Right renal pelvis (tissue), 4 donors: Measurements from ENCODE around the gene POMP. TPM values are rescaled to one million over a fixed set of nuclear protein-coding genes. Genes with fewer than 3 reads are reported as not detected.
"Not testable (repeated sequence)": the region's sequence is repeated elsewhere in the genome, so short reads cannot be mapped to it uniquely, and the experiment has no call there.

Source experiments
- DNase-seq, 4 donors: peaks; one replicate each; pipeline ENCODE4 v3.0.0-alpha.2; 2013; ENCODE audit warnings: low read depth in 4 of 4, low spot score in 3 of 4, missing footprints in 1 of 4
- polyA plus RNA-seq, 4 donors: library from polyadenylated mRNA; unstranded; fragments of 120-200 nt; gene quantifications; one replicate each; pipeline ENCODE4 v1.2.1, GENCODE V29; 2013; ENCODE audit not compliant: insufficient read length in 4 of 4

Gene POMP
- polyA plus RNA-seq, 4 donors, result 96.9 to 104 (median 101) TPM

DNA sequence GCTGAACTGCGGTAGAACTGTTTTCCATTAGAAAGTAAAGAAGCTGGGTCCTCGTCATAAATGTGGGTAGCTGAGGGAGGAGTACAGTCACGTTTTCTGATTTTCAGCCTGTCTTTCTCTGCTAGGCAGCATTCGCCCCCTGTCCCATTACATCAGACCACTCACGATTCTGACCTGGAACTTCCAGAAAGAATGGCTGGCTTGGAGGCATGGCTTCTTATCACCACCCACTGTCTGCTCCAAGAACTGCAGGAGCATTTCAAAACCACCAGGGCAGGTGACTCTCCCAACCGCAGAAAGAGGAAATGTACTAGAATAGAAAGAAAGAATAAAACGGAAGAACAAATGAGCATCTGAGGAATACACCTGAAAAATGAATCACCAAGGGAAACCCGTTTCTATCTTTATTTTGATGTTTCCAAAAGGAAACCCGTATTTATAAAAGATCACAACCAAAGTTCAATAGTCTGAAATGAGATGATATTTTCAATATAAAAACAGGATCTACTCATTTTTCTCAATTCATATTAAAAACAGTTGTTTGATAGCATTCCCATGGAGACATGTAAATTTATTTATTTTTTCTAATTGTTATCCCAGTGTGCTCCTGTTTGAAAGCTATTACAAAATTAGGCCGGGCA, 22.1 kb upstream of the POMP start:
- DNase-seq, result no peak

DNA sequence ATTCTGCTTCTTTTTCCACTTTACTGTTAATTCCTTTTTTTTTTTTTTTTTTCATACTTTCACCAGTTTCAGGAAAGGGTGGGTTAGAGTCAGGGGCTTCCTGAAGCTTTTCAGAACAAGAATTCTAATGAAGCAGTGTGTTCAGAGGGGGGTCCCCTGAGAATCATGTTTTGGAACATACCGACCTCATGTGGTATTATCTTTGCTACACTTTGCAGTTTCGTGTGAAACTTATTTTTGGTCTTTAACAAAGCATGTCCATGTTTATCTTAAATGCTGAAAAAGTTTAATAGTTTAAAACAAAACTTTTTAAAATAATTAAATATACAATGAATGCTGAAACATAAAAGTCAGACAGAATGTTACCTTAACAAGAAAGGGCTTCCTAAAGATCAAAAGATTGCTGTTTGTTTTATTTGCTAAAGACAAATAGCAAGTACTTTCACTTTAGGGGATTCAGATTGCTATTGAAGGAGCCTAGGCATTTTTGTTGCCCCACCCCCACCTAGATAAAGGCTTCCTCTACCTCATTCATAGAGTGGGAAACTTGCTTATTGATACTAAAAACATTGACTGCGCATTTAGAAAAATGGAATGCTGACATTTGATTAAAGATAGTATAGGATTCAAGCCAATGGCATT, 21.1 kb upstream of the POMP start:
- no peak for DNase-seq

DNA sequence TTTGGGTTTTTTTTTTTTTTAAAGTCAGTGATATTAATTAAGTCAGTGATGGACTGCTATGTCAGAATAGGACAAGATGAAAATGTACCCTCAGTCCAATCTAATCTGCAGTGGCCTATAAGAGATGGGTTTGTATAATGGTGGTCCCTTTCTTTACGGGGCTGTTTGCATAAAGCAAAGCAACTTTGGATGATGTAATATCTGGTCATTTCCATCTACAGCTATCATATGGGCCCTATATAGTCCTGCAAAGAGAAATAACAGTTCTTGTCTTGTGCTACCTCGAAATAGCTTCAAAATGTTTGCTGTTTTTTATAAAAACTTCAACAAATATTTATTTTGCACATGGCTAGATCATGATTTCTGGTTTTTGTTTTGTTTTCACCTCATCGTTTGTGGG, 20.2 kb upstream of the POMP start:
- no peak for DNase-seq

DNA sequence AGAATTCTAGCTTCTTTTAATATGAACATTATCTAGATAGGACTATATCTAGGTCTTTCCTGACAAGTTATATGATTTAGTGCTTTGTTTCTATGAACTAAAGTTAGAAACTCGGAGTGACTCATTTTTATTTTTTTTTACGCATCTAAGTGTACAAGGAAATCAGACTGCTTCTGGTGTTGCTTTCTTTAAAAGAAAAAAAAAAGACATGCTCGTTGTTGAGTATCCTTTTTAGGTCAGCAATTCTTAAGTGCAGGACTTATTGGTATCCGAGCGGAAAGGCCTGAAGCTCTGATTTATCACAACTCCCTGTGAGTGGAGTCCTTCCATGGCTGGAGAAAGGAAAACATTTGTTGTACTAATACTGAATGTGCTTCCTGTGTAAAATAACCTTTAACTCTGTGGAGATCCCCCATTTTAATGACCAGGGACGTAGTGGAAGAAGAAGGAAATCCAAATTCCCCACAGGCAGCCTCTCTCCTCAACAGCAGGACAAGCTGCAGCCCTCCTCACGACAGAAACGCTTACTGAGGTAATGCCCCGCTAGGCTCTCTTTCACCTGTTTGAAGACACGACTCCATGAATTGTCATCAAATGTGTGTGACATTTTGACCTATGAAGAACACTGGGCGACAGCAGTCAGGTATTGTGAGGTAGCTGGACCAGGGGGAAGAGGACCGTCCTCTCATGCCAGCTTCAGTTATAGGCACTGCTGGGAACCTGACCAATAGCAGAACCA, 17.9 kb upstream of the POMP start:
- no peak for DNase-seq

DNA sequence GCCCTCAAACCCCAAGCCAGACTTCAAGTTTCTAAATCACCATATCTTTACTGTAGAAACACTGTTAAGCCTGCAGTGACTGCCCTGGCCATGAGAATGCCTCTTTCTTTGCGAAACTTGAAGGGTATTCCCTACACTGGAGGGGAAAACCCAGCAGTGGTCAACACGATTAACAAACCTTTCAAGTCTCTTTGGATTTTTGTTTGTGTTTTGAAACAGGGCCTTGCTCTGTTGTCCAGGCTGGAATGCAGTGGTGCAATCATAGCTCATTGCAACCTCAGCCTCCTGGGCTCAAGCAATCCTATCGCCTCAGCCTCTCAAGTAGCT, 17.4 kb upstream of the POMP start:
- no peak for DNase-seq

DNA sequence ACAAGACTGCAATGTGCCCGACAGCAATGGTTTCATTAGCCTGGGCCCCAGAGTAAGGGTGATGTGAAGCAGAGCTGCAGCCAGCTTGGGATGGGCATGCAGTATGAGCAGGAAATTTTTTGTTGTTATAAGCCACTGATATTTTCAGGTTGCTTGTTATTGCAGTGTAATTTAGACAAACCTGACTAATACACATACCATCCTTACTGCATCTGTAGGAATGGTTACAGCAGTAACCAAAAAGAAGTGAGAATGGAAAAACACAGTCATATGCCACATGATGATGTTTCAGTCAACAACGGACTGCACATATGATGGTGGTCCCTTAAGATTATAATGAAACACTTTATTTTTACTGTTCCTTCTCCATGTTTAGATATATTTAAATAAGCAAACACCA, 8.6 kb upstream of the POMP start:
- DNase-seq, result no peak

DNA sequence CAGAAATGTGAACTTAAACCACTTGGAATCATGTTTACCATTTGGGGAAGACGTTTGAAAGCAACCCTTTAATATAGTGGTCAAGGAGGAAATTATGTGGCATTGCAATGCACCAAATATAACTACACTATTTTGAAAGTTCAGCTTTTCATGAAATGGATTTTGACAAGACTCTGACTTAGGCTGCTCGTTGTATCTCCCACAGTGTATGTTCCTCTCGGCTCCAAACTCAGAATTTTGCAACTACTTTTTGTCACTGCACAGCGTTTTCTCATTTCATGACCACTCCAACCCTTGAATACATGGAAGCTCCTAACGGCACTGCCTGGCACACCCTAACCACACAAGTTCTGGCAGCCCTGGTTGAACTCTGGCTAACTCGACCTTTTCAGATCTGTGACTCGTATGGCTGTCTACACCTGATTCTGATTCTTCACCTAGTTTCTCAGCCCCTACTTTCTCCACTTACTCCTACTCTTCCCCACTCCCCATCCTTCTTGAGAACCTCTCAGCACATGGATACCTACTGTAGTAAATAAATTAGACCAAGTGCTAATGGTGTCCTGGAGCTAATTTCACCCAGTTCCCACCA, 7.0 kb upstream of the POMP start:
- no peak for DNase-seq

DNA sequence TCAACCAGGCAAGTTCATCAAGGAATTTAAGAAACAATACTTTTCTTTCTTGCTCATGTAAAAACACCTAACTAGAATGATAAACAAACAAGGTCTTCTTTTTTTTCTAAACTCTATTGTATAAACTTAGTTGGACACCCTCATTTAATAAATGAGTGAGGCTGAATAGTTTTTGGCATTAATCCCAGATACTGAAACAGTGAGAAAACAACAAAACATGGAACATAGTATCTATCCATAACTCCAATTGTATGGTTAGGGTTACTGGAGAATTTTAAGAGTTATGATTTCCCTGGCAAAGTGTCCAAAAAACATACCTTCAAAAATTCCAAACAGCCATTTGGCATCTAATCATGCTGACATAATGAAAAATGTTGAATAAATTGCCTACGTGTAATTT, 5.8 kb upstream of the POMP start:
- DNase-seq, result no peak

DNA sequence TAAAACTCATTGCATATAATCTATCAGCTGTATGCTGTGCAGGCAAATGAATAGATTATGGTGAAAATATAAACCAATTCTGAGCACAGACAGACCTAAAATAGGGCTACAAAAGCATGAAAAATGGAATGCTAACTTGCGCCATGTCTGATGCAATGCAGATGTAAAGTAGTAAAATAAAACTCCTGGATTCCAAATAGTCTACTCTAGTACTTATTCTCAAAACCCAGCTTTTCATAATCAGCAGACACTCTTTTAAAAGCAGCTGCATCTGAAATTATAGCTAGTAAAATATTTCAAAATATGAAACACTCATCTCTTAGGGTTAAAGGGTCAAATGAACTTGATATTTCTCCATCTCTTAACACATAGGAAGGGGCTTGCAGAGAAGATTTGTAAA, 4.7 kb upstream of the POMP start:
- no peak for DNase-seq

DNA sequence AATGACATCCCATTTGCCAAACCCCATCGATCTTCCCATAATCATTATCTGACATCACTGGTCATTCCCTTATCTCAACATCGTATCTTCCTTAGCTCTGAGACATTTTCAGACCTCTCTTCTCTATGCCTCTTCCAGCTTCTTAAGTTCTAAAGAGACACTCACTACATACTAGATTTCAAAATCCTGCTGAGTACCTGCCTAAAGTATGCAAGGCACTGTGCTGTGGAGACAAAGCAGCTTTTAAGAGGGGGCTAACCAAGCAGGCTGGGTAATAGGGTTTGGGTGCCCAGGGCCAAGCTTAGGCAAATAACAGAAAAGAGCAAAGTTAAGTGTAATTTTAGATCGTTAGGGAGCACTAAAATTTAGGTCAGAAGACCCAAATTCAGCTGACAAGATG, 3.4 kb upstream of the POMP start:
- DNase-seq, result no peak

DNA sequence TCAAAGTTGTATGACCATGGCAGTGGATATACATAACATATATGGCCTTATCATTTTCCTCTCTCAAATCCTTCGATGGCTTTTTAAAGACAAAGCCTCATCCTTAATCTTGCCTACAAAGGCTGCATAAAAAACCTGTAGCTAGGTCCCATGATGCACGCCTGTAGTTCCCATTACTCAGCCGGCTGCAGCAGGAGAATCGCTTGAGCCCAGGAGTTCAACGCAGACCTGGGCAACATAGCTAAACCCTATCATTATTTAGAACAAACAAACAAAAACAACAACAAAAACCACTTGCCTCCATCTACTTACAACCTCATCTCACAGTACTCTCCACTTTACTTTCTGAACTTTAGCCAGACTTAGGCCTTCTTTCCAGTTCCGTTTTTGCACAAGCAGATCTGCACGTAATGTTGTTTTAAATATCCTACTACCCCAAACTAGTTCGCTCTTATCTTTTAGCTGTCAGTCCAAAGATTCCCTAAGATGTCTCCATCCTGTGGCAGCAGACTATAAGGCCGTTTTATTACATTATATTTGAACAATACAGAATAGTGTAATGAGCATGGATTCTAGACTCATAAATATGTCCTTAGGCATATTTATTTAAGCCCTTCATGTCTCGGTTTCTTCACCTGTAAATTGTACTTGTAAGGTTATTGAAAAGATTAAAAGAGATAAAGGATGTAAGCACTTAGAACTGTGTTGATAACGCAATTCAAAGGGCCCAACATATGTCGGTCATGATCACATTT, 969 bp upstream of the POMP start:
- no peak for DNase-seq

DNA sequence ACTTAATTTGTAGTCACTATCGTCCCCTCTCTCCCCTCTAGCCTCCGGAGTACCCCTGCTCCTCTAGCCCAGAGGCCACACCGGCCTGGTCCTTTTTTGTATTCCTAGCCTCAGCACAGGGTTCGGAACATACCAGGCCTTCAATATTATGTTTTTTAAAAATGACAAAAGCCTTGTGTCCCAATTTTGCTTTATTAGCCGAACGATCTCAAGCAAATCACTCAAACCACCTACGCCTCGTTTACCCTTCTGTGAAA, 463 bp upstream of the POMP start:
- no peak for DNase-seq

DNA sequence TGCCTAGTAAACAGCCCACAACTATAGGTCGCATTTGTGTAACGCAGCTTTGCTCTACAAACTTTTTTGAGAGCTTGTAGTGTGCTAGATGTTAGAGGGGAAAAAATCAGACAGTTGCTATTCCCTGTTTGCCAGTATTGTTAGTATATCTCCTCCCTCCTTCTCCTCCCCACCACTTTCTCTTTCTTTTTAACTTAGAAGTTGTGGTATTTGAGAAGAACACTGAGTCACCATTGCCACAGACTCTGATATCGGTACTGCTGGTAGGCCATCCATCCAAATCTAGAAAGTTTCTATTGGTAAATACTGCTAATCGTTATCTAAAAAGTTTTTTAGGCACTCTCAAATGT, 666 bp downstream of the POMP start:
- DNase-seq, result no peak

DNA sequence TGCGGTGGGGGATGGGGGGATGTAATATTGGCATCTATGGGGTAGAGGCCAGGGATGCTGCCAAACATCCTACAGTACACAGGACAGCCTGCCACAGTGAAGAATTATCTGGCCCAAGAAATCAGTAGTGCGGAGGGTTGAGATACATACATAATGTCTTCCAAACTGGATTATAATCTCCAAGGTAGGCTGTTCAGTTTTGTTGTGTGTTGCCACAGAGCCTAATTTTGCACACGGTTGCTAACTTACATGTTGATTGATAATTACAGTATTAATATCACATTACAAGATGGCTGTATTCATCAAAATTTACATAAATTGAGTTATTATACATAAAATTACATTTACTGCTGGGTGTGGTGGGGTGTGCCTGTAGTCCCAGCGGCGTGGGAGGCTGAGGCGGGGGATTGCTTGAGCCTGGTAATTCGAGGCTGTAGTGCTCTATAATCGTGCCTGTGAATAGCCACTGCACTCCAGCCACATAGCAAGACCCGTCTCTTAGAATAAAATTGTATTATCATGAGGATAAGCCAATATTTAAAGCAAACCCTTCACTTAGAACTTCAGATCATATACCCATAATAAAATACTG, 8.1 kb downstream of the POMP start:
- DNase-seq, result no peak

DNA sequence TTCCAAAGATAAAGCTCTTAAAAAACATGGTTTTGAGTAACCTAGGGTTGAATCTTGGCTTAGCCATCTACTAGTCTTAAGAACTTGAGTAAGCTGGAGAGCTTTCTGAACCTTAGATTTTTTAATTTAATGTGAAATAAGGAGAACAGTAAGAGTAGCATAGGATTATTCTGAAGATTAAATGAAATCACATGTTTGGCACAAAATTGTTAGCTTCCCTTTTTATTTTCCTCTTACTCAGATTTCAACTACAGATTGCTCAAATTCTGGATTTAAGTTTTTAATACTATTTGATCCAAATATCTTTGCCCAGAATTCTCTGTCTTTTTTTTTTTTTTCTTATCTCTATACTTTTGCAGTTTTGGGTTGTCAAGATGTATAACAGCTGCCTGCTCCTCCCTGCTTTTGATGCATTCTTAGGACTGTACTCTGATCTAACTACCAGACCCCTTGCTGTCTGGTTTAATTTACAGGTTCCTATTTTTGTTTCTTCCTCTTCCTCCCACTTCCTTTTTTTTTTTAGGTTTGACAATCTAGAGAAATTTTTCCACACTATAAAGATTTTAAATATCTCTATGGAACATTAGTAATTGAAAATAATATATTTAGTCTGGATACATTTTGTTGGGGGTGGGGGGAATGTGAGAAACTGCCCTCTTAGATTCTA, 12.3 kb downstream of the POMP start:
- no peak for DNase-seq

DNA sequence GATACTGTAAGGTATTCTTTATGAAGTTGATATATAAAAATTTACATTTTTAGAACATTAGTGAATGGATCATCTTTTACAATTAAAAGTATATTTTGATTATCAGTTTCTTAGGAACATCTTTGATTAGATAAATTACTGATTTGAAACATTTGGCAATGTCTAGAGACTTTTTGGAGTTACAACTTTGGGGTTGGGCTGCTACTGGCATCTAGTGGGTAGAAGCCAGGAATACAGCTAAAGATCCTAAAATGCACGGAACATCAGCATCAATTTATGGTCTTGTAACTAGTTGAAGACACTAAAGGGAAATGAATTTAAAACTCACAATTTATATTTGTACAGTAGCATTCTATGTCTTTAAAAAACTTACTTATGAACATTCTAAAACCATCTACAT, 19.9 kb downstream of the POMP start:
- DNase-seq, result no peak

DNA sequence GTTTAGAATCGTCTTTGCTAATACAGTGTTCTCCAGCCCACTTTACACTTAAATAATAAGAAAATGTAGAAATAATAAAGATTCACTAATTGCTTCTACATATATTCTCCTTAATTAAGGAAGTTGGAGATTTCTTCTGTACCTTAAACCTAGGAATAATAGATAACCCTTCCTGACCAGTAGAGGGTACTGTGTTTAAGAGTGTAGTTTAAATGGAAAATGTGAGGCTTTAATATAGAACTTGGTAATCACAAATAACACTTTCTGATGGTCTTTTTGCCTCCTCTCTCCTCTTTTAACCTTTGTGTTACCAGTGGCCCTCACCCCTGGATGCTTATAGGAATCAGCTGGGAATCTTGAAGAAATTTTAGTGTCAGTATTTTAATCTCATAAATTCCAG, 20.7 kb downstream of the POMP start:
- no peak for DNase-seq

DNA sequence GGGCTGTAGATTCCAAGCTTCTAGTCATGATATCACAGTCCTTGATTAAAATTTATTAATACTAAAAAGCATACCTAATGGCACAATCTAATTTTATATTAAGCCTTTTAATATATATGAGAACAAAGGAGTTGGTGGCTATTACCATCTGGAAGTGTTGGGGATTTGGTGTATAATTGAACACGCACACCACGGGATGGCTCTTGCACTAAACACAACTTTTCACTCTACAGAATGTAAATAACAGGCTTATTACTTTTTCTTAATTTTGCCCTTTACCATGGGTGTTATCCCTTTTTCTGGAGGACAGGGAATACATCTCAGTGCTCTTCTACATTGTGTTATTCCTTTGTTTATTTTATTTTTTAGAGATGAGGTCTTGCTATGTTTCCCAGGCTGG, 21.6 kb downstream of the POMP start:
- DNase-seq, result no peak

DNA sequence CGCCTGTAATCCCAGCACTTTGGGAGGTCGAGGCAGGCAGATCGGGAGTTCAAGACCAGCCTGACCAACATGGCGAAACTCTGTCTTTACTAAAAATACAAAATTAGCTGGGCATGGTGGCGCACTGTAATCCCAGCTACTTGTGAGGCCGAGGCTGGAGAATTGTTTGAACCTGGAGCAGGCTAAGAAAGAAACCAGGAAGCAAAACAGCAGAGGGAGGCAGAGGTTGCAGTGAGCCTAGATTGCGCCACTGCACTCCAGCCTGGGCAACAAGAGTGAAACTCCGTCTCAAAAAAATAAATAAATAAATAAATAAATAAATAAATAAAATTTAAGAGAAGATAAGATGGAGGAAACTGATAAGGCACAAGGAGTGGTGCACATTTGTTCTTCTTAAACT, 24.2 kb downstream of the POMP start:
- not testable (repeated sequence) for DNase-seq

DNA sequence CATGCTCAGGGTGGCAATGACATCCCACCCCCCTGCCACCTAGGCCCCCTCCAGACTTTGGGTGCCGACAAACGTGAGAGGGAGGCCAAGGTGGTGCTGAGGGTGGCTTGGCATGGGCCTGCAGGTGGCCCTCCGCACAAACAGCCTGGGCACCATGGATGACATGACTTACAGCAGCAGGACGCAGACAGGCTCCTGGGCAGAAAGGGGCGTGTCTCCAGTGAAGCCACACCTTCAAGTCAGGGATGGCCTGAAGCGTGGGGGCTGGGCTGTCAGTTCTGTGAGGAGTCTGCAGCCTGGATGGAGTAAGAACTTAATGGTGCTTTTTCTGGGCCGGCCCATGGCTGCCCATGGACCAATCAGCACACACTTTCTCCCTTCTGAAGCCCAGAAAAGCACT, 25.3 kb downstream of the POMP start:
- no peak for DNase-seq

DNA sequence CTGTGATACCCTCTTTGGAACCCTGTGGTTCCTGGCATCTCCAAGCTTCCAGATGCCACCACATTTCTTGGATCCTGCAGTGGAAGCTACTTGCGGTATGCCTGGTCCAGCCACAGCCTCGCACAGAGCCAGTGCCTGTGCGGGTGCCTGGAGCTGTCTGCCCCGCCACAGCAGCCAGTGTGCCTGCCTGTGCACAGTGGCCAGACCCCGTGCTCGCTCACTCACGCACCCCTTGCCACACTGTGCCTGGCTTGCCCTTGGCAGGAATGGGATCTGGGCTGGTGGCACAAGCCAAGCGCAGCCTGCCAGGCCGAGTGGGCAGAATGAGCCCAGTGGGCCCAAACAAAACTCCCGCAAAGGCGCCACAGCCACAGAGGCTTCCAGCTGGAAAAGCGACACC, 26.2 kb downstream of the POMP start:
- no peak for DNase-seq
